HG03196 (cell line): ENCODE results near the gene PKNOX2.
"Not testable (repeated sequence)": the region's sequence is repeated elsewhere in the genome, so short reads cannot be mapped to it uniquely, and the experiment has no call there.

Experiments used
- ATAC-seq: cut with Tn5 transposase; IDR thresholded peaks from one replicate; pipeline ENCODE4 v1.9.1; 2021; ENCODE audit not compliant: unreplicated experiment

The PKNOX2 gene

DNA sequence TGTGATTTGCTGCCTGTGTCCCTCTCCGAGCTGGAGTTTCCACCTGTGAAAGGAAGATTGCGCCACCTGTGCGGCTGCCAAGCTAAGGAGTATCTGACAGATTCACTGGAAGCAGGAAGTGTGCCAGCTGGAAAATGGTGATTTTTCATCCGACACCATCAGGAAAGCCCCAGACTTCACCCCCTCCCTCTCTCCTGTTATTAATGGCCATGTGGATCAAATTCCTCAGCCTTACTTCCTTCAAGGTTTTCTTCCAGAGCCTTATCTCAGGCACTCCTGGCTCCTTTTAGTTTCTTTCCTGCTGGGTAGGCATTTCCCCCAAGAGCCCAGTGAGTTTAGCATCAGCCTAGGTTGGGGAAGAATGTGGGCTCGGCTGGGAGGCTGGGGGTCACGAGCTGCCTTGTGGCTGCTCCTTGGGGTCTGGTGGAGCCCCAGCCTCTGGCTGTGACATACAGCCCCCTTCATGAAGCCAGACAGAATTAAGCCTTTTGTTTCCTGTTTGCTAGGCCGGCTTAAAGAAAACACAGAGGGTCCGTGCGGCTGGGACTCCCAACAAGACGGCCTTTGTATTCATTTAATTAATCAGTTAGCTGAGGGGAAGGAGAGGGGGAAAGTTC, 37.1 kb downstream of the PKNOX2 start:
- ATAC-seq, result no peak

DNA sequence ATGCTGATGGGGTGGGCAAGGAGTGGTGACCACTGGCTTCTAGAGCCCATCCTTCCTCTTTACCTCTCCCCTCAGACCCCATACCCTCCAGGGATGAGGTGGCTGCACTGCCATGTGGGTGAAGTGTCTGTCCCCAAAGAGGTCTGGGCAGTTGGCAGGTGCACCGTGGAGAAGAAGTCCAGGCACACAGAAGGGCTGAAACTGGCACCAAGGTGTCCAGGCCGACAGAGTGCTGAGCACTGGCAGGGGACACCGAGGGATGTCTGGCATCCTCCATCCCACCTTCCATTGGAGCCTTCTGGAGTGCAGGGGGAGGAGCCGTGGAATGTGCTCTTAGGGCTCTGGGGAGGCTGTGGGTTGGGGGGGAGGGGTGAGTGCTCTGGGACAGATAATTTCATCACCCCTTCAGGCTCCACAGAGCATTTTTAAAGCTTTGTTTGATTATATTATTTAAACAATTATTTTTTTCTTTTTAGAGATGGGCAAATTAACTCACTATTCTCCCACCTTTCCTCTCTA, 37.9 kb downstream of the PKNOX2 start:
- ATAC-seq, result no peak

DNA sequence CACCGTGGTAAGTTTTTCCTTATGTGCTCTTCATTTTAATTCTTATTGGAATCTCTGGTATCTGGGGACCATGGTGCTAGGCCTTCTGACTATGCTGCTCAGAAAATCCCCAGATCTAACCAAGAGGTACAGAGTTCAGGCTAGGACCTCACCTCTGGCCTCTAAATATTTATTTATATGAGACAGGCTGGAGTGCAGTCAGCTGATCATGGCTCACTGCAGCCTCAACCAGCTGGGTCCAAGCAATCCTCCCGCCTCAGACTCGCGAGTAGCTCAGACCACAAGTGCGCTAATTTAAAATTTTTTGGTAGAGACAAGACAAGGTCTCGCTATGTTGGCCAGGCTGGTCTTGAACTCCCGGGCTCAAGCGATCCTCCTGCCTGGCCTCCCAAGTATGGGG, 38.4 kb downstream of the PKNOX2 start:
- ATAC-seq, result no peak

DNA sequence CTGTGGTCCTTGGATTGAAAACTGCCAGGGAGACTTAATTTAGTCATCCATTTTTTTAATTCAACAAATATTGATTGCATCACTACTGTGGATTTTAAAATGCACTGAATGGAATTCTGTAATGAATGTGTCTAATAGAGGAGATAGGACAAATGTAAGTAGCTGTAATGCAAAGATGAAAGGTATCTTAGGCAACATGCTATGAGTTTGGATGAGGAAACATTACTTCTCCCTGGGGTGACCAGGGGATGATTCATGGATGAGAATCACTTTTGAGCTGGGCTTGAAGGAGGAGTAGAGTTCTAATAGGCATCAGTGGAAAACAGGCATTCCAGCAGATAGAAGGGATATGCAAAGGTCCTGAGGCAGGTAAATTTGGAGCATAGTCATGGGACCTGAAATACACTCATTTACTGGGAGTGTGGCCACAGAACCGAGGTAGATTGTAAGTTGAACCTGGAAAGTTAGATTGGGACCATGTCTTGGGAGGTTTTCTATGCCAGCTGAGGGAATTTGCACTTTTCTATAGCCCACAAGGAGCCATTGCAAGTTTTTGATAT, 43.4 kb downstream of the PKNOX2 start:
- no peak for ATAC-seq

DNA sequence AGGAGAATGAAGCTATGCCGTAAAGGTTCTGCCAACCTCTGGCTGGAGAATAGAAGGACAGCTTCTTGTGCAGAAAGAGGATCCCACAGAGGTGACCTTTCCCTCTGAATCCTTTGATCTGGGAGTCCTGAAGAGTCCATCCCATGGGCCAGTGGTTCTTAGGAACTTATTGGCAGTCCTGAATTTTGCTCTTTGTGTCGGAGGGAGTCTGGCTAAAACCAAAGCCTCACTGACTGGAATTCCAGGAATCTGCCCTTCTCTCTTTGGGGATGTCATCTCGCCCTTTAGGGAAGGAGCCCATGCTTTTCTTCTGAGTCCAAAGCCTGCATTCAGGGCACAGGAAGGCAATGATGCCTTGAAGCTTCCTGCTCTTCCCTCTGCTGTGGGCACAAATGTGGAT, 45.5 kb downstream of the PKNOX2 start:
- ATAC-seq, result no peak

DNA sequence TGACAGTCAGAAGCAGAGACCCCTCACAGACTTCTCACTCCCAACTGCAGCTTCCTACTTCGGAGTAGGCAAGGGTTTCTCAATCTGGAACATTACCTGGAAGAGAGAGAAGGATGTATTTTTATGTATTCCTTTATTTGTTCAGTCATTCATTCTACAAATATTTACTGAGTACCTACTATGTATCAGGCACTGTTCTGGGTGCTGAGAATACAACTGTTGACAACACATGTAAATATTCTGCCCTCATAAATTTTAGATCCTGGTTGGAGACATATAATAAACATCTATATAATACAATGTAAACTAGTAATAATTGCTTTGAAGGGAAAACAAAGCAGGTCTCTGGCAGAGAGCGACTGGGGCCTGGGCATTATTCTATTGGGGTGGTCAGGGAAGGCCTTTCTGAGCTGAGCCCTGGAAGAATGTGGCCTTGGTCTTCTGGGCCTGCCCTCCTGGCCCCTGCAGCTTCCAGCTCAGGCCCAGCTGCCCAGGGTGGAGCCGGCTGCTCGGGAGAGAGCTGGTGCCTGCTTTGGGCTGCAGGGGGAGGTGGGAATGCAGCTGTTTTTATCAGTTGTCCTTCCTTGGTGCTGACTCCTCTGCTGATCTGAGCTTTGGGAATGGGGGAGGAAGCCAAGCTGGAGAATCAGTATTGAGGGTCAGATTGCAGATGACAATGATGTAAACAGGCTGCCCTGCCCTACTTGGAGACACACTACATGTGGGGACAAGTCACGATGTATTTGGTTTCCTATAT, 46.8 kb downstream of the PKNOX2 start:
- ATAC-seq, result no peak

DNA sequence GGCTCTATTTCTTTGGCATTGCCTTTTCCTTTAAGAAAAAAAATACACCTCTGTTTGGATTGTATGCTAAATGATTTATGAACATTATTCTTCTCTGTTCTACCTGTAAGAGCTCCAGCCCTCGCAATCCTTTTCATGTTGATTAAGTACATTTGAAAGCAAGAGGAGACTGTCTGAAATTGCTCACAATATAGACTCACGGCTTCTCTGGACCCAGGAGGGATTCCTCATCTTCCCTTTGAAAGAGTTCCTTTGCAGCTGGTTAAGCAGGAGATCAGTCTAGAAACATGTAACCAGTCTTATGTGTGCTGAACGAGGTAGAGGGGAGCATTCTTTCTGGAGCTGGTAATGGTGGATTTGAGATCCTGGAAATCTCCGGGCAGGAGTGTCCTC, 47.4 kb downstream of the PKNOX2 start:
- no peak for ATAC-seq

DNA sequence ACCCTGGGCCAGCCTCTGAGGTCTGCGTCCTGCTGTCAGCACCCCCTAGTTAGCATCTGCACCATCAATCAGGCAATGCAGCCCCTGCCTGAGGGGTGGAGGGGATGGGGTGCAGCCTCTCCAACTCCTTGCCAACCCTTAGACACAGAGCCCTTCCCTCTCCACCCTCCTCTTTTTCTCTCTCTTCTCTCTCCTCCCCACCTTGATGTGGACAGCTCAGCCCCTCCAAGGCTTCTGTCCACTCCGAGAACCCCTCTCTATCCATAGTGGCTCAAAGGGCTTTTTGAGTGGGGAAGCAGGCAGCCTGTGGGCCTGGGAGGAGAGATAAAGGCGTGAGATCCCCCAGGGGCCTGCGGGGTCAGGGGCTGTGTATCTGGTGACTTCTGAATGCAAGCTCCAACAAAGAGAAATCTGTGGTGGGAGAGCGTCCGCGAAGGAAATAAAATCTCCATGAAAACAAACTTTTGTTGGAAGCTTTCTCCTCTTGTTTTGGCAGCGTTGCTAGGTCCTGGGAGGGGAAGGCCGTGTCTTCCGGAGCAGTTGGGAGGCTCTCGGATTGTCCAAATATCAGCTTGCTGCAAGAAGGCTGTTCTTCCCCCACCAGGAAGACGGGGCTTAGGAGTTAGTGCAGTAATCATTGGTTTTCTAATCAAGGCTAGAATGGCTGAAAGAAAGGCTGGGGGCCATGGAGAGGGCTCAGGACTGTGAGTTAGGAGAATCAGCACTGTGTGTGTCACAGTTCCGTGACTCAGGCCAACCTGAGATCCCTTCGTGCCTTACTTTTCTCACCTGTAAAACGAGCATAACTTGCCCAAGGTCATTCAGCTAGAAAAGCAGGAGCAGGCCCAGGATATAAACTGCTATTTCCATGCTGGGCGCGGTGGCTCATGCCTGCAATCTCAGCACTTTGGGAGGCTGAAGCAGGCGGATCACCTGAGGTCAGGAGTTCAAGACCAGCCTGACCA, 50.3 kb downstream of the PKNOX2 start:
- no peak for ATAC-seq

DNA sequence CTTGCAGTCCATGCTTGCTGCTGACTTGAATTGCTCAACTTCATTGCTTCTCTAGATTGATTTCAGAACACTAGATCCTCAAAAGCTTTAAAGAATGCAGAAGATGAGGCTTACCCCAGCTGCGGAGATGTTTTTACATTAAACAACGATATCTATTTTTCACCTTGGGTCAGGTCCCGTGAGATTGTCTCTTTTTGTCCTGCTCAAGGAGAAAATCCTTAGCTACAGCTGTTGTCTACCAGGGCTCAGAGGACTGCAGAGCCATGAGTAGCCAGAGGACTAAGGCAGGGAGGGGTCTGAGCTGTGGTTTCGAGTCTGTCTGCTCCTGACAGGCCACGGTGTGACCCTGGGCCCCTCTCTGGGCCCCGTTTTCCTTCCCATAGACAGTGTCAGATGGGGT, 51.4 kb downstream of the PKNOX2 start:
- ATAC-seq, result no peak

DNA sequence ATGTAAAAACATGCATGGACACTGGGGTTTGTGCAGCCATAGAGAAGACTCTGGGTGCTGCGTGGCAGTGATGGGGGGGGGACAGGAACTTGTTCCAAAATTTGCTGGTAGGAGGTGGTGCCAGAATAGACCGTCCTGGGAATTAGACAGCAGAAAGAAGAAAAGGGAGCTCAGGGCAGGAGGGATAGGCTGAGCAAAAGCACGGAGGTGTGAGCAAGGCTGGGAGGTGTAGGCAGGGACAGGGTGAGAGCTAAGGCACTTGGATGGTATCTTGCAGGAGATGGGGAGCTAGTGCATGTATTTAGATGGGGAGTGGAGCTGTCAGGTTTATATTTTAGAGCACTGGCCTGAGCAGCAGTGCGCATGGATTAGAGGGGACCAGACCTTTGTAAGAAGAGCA, 53.8 kb downstream of the PKNOX2 start:
- ATAC-seq, result no peak

DNA sequence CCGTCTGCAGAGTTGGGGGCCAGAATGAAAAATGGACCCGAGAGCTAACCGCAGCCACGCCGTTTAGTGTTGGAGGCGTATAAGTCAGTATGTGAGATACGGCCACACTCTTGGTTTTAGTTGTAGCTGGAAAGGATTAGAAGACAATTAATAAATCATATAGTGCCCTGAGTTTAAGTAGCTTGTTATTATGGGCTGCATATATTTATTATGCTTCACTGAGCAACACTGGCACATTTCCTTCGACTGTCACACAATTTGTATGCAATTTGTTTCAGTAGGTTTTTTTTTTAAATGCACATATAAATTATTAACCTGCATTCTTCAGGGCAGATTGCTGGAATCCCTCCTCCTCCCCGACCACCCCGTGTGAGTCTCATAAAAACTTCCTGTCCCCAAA, 56.9 kb downstream of the PKNOX2 start:
- no peak for ATAC-seq

DNA sequence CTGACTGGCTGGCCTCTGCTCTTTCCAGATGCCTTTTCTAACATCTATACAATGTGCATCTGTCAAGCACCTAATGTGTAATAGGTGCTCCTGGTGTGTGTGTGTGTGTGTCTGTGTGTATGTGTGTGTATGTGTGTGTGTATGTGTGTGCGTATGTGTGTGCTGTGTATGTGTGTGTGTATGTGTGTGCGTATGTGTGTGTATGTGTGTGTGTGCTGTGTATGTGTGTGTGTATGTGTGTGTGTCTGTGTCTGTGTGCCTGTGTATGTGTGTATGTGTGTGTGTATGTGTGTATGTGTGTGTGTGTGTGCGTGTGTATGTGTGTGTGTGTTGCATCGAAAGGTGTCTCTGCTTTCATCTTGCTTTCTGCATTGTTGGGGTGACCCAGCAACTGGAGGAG, 57.9 kb downstream of the PKNOX2 start:
- no peak for ATAC-seq

DNA sequence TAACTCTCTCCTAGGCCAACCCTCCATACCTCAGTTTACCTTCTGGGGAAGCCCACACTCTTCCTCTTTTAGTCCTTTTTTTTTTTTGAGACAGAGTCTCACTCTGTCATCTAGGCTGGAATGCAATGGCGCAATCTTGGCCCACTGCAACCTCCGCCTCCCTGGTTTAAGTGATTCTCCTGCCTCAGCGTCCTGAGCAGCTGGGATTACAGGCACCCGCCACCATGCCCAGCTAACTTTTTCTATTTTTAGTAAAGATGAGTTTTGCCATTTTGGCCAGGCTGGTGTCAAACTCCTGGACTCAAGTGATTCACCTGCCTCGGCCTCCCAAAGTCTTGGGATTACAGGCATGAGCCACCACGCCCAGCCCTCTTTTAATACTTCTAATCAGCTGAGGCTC, 58.6 kb downstream of the PKNOX2 start:
- not testable (repeated sequence) for ATAC-seq

DNA sequence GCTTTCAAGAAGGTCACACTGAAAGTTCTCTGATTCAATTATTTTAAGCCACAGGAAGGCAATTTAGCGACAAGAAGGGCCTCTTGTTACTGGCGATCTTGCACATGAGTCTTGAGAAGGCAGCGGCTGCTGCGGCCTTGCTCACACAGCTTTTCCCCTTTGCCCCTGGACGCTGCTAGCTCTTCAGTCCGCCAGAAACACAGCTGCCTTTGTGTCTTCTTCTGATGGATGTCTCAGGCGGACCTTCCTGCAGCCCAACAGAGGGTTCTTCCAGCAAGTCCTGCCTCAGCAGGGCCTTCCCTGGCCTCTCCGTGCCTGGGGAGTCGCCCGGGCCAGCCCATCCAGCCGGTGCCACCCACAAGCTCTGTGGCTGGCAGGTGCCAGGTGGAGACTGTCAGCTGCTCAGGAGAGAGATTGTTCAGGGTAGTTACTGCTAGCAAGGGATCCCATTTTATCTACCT, 59.4 kb downstream of the PKNOX2 start:
- ATAC-seq, result no peak

DNA sequence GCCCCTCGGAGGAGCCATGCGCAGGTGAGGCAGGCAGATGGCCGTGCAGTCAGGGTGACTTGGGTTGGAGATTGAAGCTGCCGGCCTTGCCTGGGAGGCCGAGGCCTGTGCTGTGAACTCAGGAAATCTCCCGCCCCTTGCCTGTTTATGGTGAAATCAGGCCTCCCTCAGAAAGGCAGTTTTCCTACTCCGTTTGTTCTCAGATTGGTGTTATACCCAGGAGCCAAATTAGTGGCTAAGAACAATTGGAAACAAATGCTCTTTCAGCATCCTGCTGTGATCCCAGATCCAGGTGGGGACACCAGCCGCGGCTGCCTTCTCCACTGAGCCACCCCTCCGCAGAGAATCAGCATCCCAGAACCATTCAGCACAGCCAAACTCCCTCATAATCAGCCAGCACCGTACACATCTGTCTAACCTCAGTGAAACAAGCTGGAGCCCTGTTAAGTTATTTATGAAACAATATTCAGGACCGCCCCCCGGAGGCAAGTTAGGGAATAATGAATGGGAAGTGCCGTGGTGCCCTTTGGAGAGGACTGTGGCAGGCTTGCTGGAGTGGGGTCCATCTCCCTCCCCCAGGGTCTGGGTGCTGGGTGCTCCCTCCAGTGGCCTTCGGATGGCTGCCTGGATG, 60.0 kb downstream of the PKNOX2 start:
- ATAC-seq, result no peak

DNA sequence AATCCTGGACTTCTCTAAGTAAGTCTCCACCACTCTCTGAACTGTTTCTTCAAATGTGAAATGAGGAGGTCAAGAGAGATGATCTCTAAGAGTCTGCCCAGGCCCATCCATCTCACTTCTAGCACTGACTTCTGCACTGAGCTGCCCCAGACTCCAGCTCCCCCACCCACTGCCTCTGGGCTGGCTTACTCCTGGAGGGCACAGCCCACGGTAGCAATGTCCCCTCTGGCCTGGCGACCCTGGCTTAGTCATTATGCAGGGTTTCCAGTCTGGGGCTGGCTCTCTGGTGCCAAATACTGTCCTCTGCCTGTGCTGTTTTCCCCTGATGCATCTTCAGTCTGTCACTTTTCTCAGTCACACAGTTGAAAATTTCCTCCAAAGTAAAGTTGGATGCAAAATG, 60.9 kb downstream of the PKNOX2 start:
- ATAC-seq, result no peak

DNA sequence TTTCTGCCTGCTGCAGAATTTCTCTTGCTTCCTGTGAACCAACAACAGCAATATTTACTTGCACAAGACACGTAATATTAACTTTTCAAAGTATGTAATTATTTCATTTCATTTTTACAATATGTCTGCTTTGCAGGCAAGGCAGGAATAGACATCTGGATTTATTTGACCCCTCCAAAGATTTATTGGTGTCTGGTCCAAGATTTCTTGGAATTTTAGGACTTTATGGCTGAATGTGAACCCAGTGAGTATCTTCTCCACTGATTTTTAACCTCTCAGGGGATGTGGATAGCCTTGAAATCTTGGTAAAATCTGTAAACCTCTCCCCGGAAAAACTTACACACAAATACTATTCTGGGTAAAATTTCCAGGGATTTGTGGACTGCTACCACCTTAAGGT, 61.5 kb downstream of the PKNOX2 start:
- ATAC-seq, result no peak

DNA sequence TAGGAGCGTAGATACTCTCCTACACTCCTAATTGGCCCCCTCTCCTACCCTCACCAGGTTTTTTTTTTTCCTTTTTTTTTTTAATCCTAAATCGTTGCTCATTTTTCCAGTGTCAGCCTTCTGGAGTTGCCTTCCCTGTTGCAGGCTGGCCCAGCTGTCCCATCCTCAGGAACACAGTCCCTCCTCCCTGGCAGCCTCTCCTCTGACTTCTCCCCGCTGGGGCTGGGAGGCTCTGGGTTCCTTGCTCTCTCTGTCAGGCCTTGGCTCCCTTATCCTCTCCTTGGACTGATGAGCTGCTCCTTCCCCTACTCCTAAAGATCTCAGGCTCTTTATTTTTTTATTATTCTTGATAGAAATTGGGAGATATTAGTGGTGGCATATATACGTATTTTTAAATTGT, 62.2 kb downstream of the PKNOX2 start:
- ATAC-seq, result no peak

DNA sequence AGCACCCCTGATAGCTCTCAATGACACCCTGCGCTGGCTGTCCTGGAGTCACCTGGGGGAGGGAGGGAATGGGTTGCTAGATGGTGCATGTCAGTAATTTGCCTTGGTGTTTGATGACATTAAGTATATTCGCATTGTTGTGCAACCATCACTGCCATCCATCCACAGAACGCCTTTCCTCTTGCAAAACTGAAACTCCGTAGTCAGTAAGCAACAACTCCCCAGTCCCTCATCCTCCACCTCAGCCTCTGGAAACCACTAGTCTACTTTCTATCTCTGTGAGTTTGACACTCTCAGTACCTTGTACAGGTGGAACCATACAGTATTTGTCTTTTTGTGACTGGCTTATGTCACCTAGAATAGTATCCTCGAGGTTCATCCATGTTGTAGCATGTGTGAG, 62.6 kb downstream of the PKNOX2 start:
- no peak for ATAC-seq

DNA sequence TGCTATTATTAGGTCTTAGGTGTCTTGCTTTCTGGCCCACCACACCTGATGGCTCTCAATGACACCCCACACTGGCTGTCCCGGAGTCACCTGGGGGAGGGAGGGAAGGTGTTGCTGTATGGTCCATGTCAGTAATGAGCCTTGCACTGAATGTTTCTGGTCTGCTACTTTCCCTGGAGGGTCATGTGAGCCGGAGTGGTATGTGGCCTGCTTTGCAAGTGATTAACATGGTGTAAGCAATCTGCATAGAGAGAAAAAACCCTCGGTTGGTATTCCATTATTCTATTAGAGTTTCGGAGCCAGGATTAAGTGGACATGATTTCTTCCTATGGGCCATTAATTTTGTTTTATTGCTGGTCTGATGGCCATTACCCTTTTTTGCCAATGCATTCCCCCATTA, 63.9 kb downstream of the PKNOX2 start:
- ATAC-seq, result no peak

DNA sequence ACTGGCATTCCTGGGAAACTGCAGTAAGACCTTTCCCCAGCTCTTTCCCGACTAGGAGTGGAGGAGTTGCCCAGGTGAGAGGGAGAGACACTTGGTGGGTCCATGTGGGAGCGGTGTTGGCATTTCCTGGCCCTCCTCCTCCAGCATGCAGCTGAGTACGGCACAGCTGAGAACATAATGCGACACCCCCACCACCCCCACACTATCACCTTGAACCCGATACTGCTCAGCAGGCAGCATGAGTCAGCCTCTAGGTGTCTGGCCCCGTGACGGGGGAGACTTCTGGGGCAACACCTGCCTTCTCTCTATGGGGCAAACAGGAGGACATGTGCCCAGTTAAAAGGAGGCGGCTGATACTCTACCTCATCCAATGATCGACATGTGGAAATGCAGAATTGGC, 64.4 kb downstream of the PKNOX2 start:
- no peak for ATAC-seq
